Epithelial cell of prostate (primary cell): ENCODE results near the gene CDC42BPA.

Source experiments
- DNase-seq: peaks from one replicate; pipeline ENCODE4 v3.0.0-alpha.2; 2011; ENCODE audit warnings: low read depth, low spot score
- H3K27ac ChIP-seq: fragments of 450-650 bp; 2 replicates; pipeline ENCODE4 v1.5.1; 2017; ENCODE audit warnings: mild to moderate bottlenecking

Gene CDC42BPA

GRCh38 chr1:227218870-227219573 is 99.3 kb downstream of the CDC42BPA start:
- no peak overlapping the region for H3K27ac ChIP-seq
- DNase-seq = no peak

- no peak overlapping the region for H3K27ac ChIP-seq
- no peak for DNase-seq
These were observed 102.3 kb downstream of the CDC42BPA start for GRCh38 chr1:227215863-227216510.

- no peak overlapping the region for H3K27ac ChIP-seq
- no peak for DNase-seq
These were observed 104.1 kb downstream of the CDC42BPA start for GRCh38 chr1:227214207-227214606.

GRCh38 chr1:227213426-227213825 is 104.9 kb downstream of the CDC42BPA start:
- DNase-seq = no peak
- no peak overlapping the region for H3K27ac ChIP-seq

- no peak for DNase-seq
- H3K27ac ChIP-seq = peak overlapping the region; percentile 30
These were observed 106.1 kb downstream of the CDC42BPA start for GRCh38 chr1:227212164-227212563.

- no peak for DNase-seq
- no peak overlapping the region for H3K27ac ChIP-seq
These were observed 107.7 kb downstream of the CDC42BPA start for GRCh38 chr1:227210604-227211003.

GRCh38 chr1:227197064-227197463 is 121.2 kb downstream of the CDC42BPA start:
- no peak overlapping the region for H3K27ac ChIP-seq
- DNase-seq = no peak

GRCh38 chr1:227192163-227192562 is 126.1 kb downstream of the CDC42BPA start:
- peak; percentile 86 for DNase-seq
- peak overlapping the region; percentile 38 for H3K27ac ChIP-seq

- DNase-seq = no peak
- peak overlapping the region; percentile 38 for H3K27ac ChIP-seq
These were observed 126.7 kb downstream of the CDC42BPA start for GRCh38 chr1:227191607-227192006.

- no peak for DNase-seq
- H3K27ac ChIP-seq = no peak overlapping the region
These were observed 128.0 kb downstream of the CDC42BPA start for GRCh38 chr1:227190321-227190720.

- no peak for DNase-seq
- H3K27ac ChIP-seq = no peak overlapping the region
These were observed 133.0 kb downstream of the CDC42BPA start for GRCh38 chr1:227185291-227185690.

- H3K27ac ChIP-seq = no peak overlapping the region
- no peak for DNase-seq
These were observed 136.3 kb downstream of the CDC42BPA start for GRCh38 chr1:227182012-227182411.

GRCh38 chr1:227175611-227176010 is 142.7 kb downstream of the CDC42BPA start:
- DNase-seq = no peak
- H3K27ac ChIP-seq = no peak overlapping the region

GRCh38 chr1:227174164-227174563 is 144.1 kb downstream of the CDC42BPA start:
- no peak for DNase-seq
- H3K27ac ChIP-seq = no peak overlapping the region

GRCh38 chr1:227170361-227171166 is 147.7 kb downstream of the CDC42BPA start:
- H3K27ac ChIP-seq = no peak overlapping the region
- DNase-seq = no peak

- no peak for DNase-seq
- H3K27ac ChIP-seq = no peak overlapping the region
These were observed 148.9 kb downstream of the CDC42BPA start for GRCh38 chr1:227169343-227169742.

- no peak overlapping the region for H3K27ac ChIP-seq
- no peak for DNase-seq
These were observed 150.8 kb downstream of the CDC42BPA start for GRCh38 chr1:227167276-227168101.

GRCh38 chr1:227166559-227166958 is 151.7 kb downstream of the CDC42BPA start:
- DNase-seq = no peak
- no peak overlapping the region for H3K27ac ChIP-seq

GRCh38 chr1:227161470-227161869 is 156.8 kb downstream of the CDC42BPA start:
- DNase-seq = no peak
- no peak overlapping the region for H3K27ac ChIP-seq

- H3K27ac ChIP-seq = no peak overlapping the region
- DNase-seq = no peak
These were observed 161.8 kb downstream of the CDC42BPA start for GRCh38 chr1:227156520-227156919.
